Liver (tissue), 3 donors: ENCODE results near the gene CLCN7.

ENCODE experiments used
- ATF3 ChIP-seq: IDR thresholded peaks from 2 replicates; pipeline ENCODE4 v1.6.1; 2016; ENCODE audit warnings: antibody characterized with exemption
- CTCF ChIP-seq: fragments of 150-350 bp; IDR thresholded peaks from 2 replicates; pipeline ENCODE4 v1.5.1; 2017; ENCODE audit warnings: improper control_type of control experiment, low read depth, low read length; ENCODE audit not compliant: missing input control
- FOXA1 ChIP-seq: IDR thresholded peaks from 2 replicates; pipeline ENCODE4 v1.6.1; 2016; ENCODE audit warnings: antibody characterized with exemption
- FOXA2 ChIP-seq: IDR thresholded peaks from 2 replicates; pipeline ENCODE4 v1.6.1; 2016; ENCODE audit warnings: antibody characterized with exemption
- JUND ChIP-seq, 2 donors: IDR thresholded peaks; 2 replicates each; pipeline ENCODE4 v1.6.1; 2016; ENCODE audit warnings: antibody characterized with exemption in 2 of 2
- MAX ChIP-seq: IDR thresholded peaks from 2 replicates; pipeline ENCODE4 v1.6.1; 2016; ENCODE audit warnings: antibody characterized with exemption
- RAD21 ChIP-seq, 2 donors: IDR thresholded peaks; 2 replicates each; pipeline ENCODE4 v1.6.1; 2016; ENCODE audit warnings: antibody characterized with exemption in 2 of 2, mild to moderate bottlenecking in 2 of 2
- REST ChIP-seq: IDR thresholded peaks from 2 replicates; pipeline ENCODE4 v1.6.1; 2016; ENCODE audit warnings: antibody characterized with exemption, mild to moderate bottlenecking
- TAF1 ChIP-seq: conservative IDR thresholded peaks from 2 replicates; pipeline ENCODE4 v1.6.1; 2016; ENCODE audit warnings: antibody characterized with exemption, mild to moderate bottlenecking
- donor health status: healthy.
- donor health status: healthy.

- TF ChIP-seq CTCF (no peak), MAX (no peak), JUND (IDR thresholded peaks at IDR 0.05) (no peak), ATF3 (no peak), REST (no peak), FOXA1 (no peak), FOXA2 (no peak), TAF1 (no peak), RAD21 (IDR thresholded peaks at IDR 0.05) (no peak)
These were observed 29.2 kb downstream of the CLCN7 start for GRCh38 chr16:1445518-1446203.
